Stimulated activated CD4-positive, alpha-beta T cell treated with anti-CD3 and anti-CD28 coated beads, Interleukin-4, amount 100 ng/mL, for 48 hours (primary cell): Measurements from ENCODE around the gene PITPNM3.
A peak's percentile ranks its signal among the peaks of the same experiment; 100 is the strongest.
"Not testable (repeated sequence)": the region's sequence is repeated elsewhere in the genome, so short reads cannot be mapped to it uniquely, and the experiment has no call there.

Experiments
- DNase-seq, 2 donors: peaks; one replicate each; pipeline ENCODE4 v3.0.0-alpha.2; 2020; ENCODE audit warnings: low read depth in 2 of 2

Gene PITPNM3

DNA sequence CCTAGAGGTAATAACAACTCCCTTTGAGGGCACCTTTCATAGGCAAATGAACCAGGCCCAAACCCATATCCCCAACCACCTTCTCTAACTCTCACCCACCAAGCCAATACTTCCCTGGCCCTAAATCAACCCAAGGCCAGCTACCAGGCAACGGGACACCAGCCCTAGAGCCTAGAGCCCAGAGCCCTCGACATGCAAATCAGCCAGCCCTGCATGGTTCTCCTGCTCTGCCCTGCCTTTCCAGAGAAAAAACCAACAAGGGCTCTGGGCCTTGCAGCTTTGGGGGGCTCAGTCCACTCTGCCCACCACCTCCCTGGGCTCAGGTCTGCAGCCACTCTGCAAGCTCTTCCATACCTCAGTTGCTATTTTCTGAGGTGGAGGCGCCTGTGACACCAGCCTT, 55.0 kb downstream of the PITPNM3 start:
- no peak for DNase-seq

DNA sequence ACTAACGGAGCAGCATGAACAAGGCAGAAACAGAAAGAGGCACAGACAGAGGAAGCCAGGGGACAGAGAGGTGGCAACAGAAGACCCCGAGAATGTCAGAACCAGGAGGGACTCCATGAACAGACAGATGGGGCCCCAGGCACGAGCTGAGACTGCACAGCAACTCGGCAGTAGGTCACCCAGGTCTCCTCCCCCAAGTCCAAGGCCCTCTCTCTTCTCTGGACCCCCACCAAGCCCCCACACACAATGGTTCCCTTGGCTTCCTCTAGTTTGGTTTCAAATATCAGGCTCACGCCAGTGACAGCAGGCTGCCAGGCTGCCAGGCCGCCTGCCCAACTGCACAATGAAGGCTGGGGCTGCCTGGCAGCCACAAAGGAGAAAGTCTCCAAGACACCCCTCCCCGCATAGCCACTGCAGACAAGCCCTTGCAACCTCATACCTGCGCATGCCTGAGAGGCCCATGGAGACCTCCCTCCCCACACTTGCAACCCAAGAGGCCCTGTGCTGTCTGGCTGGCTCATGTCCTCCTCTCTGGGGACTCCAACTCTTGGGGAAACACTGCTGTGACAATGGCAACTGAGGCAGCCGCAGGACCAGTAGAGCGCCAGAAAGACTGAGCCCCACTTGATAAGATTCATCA, 57.3 kb downstream of the PITPNM3 start:
- no peak for DNase-seq

DNA sequence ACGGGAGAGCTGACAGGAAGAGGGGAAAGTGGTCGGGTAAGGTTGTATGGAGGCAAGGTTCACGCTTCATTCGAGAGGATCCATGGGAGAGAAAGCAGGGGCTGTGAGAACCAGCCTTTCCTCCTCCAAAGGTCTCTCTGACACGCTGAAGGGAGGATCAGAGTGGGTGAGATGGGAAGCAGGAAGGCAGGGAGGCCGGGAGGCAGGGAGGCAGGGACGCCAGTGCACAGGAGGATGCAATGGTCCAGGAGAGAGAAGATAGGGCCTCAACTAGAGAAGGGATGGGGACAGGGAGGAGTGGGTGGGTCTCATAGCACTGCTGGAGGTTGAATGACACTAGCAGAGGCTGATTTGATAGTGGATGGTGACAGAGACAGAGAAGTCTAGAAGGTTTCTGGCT, 58.0 kb downstream of the PITPNM3 start:
- DNase-seq, result no peak

DNA sequence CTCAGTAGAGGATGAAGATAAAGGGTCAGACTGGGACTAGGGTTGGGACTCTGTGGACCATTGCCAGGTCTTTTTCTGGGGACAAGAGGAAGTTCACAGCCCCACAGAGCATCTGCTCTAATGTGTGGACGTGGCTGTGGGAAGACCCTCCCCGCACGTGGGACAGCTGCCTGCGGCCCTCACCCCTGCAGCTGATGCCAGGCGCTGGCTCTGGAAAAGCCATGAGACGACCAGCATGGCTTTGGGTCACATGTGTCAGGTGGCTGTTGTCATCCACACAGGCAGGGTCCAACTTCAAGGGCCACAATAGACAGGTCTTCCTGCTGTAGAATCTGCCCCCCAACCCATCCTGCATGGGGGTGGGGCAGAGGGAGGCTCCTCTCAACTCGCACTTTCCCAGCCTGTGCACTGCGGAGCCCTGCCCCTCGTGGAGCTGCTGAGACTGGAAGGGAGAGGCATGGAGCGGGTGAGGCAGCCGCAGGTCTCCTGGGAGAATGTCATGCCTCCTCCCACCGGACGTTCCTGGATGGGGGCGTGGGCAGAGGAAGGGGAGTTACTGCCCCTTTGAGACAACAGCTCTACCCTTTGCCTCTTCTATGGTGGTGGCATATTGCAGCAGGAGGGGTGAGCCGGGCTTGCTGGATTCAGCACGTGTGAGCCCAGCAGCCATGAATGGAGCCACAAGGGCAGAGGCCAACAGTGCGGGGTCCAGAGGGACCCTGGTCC, 58.7 kb downstream of the PITPNM3 start:
- no peak for DNase-seq

DNA sequence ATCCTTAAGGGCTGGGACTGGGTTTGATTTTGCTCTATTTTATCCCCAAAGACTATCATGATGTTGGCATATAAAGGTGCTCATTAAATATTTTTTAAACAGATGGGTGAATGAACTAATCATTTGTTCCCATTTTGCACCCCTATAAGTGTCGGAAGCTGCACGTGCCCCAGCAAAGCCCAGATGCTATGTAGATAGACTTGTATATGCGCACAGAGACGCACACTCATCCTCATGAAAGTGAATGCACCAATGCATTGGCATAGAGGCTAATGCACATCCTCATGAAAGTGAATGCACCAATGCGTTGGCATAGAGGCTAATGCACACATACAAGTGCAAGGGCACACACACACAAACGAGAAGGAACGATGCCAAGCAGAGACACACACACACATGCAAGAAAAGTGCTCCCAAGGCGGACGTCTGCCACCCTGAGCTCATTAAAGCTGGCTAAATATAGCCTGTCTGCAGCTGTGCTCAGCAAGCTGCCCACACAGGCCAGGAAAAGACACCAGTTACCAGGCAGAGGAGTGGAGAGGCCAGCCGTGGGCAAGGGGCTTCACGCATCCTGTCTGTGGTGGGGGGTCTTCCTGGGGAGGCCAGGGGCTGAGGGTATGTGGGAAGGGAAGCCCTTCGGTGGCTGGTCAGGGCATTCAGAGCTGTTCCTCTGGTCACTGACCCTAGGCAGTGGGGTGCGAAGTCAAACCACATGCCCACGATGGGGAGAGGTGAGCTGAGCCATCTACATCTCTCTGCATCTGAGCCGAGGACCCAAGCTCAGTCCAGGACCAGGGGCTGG, 59.5 kb downstream of the PITPNM3 start:
- no peak for DNase-seq

DNA sequence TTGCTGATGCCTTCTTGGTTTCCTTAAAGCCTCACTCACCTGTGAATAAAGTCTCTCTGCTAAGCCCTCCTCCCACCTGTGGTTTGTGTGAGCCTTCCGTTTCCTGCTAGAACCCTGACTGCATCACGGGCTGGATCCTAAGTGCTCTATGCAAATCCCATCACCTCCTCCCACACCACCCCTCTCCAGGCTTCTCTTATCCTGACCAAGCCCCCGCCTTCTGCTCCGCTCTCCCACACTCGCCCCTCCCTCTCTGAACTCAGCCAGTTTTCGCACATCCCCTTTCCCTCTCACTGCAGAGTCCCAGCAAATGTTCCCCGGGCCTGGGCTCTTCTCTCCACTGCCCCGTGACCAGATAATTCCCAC, 60.3 kb downstream of the PITPNM3 start:
- peak in 1 of 2 donors; percentile 13 for DNase-seq

DNA sequence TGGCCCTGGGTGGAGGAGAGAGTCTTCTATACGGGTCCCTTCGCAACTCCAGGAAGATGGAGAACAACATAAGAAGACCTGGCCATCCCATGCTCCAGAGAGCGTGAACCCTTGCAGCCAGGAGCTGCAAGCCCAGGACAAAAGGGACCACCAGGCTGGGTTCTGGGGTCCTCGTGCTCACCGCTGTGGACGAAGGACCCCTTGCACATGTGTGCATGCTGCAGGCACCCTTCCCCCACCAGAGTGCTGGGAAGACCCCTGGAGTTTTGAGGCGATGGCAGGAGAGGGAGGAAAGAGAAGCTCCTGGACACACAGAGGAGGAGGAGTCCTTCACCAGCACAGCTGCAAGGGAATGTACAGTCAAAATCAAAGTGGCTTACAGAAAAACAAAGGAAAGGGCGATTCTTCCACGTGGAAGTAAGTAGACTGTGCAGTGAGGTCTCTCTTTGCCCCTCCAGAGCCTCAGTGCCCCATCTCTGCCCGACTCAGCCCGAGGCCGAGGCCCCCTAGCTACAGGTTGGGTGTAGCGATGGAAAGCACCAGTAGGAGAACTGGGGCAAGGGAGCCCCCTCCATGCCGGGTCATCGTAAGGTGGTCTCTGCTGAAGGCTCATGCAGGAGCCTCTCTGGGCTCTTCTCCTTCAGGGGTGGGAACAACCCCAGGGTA, 60.8 kb downstream of the PITPNM3 start:
- DNase-seq, result no peak

DNA sequence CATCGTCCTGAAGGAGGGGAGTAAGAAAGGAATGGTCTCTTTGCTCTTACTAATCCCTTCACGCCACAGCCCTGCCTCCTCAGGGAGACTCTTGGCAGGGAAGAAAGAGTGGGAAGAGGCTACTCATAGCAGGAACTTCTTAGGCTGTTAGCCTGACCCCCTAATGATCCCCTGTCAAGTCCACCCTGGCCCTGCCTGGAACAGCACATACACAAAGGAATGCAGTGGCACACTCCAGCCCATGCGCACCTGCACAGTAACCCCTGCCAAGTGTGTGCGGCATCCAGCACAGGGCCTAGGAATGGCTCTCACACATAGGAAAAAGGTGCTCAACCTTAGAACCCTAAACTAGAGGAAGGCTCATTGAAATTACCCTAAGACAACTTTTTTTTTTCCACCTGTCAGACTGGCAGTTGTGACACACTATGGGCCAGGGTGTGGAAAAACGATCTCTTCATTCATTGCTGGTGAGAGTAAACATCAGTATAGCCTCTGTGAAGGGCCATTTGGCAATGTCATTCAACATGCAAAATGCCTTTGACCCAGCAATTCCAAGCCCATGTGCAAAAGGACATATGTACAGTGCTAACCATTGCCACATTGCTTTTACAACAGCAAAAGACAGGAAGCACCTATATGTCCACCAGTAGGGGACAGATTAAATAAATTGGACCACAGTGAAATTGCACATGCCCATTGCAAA, 62.0 kb downstream of the PITPNM3 start:
- no peak for DNase-seq

DNA sequence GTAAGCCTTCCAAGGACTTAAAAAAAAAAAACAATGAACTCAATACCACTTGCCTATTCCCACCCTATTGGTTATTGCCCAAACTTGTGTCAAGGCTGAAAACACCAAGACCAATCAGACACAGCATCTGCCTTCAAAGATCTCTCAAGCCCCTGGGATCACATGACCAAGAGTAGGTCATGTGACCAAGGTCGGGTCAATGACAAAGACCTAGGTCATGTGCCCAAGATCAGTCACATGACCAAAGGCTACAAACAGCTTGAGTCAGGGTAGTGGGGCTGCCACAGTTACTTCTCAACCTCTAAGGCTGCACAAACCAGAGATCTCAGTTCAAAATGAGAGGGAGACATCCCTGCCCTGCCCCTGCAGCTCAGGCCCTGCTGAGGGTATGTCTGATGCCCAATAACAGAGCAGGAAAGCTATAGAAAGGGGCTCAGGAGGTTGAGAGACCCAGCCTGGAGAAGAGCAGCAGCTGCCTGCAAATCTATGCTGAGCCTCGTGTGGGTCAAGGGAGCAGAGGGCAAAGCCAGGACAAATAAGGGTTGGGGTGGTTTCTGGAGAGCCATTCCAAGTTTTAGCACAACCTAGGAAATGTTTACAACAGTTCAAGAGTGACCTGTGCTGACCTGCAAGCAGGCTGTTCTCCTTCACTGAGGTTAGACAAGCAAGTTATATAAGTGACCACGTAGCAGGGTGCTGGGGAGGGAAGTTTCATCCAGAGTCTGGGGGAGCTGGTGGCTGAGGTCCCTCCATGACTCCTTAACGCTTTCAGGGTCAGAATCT, 63.3 kb downstream of the PITPNM3 start:
- no peak for DNase-seq

DNA sequence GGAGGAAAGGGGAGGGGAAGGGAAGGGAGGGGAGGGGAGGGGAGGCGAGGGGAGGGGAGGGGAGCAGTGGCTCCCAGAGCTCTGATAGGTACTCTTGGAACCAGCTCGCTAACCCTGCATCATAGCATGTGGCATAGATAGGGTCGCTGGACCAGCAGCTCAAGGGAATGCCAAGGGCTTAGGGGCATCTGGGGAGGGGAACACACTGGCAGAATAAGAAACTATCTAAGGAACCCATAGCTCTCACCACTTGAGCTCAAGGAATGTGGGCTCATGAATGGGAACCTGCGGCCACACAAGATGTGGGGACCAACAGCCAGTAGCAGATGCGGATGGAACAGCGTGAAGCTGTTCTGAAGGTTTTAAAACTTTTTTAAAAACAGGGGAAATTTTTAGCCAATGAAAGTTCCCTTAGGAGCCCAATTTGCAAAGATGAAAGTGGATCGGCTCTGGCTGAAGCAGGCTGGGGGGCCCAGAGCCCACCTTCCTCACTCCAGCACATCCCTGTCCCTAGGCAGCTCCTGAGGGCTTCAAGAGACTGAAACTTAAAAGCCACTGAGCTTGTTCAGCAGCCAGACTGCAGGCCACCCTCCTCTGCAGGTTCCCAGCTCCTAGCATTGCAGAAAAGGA, 65.2 kb downstream of the PITPNM3 start:
- DNase-seq, result no peak

DNA sequence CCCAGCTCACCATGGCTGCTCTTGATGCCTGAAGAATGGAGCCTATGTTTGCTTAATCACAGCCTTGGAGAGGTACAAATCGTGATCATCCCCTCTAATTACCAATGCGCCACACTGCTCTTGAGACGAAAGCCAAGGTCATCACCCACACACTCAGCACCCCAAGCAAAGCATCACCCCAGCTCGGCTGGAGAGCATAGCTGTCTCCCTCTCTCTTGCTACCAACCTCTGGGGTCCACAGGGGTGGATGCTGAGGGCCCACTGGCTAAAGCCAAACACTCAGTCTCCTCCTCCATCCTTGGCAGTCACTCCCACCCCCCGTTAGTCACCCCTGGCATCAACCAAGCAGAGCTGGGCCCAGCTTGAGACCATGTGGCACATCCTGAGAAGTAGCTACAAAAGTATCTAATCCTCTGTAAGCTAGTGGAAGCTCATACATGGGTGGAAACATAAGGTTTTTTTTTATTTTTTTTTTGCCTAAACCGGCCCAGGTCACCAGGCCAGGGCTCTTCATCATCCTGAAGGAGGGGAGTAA, 67.3 kb downstream of the PITPNM3 start:
- DNase-seq, result no peak

DNA sequence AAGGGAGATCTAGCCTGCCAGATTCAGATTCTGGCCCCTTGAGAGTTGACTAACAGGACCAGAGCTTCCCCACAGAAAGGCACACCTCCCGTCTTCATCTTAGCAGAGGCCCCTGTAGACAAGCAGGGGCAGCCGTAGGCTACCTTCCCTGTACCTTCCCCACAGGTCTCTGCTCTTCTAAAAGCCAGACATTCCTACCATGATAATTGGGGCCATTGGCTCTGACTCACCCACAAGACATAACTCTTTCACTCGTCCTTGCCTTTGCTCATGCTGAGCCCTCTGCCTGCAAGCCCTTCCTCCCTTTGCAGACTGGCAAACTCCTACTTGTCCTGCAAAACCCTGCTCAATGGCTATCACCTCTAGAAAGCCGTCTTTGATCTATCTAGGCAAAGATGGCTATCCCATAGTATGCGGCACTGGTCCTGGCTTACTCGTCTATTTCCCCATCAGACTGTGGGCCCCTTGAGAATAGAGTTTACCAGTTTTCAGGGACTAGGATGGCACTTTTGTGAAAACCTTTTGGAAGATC, 68.3 kb downstream of the PITPNM3 start:
- DNase-seq, result no peak

DNA sequence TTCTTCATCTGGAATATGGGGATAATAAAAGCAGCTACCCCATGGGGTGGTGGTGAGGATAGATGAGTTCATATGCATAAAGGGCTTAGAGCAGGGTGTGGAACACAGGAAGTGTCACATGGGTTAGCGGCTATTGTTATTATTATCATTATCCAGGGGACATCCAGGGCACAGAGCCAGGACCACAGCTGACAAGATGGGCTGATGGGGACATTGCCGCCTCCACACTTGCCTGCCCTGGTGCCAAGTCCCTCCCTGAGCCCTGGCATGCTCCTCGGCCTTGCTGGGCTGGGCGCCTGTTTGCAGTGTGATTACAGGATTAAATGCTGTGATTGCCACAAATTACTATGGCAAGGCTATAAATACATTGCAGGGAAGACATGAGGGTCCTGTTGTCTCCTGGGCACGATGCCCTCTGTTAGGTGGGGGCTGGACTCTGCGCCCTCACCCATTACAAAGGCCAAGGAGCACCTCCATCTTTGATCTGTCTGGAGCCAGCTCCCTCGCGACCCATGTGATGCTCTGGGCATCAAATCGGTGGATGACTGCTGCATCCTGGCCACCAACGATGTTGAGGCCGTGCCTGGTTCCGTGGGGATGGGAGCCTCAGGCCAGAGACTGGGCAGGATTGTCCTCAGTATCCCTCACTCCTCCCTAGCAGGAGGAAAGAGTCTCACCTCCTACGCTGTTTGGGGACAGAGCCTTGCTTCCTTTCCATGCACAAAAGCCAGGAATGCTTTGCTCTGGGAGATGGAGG, 68.9 kb downstream of the PITPNM3 start:
- DNase-seq, result no peak

DNA sequence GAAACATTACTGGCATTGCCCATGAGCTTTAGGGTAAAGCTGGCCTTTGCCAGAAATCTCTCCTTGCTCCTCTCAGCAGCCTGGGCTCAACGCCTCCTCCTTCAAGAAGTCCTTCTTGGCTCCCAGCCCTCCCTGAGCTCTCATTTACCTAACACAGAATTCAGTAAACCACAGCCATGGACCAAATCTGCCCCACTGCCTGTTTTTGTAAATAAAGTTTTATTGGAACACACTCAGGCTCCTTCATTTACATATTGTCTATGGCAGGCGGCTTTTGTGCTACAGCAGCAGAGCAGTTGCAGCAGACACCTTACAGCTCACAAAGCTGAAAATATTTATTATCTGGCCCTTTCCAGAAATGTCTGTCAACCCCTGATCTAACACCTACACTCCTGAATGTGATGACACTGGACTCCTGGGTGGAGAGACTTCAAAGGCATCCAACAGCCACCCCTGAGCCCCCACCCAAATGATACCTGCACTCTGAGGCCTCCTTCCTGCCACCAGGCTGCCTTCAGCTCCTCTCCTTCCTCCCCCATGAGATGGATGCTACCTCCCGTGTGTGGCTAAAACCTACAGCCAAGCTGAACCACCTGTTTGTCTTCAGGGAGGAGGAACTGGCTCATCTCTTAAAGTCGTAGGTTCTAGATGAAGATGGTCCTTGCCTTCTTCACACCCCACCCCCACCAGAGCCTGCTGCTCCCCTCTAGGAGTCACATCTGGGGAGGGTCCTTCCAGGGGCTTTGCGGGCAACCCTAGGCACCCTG, 70.5 kb downstream of the PITPNM3 start:
- DNase-seq, result no peak

DNA sequence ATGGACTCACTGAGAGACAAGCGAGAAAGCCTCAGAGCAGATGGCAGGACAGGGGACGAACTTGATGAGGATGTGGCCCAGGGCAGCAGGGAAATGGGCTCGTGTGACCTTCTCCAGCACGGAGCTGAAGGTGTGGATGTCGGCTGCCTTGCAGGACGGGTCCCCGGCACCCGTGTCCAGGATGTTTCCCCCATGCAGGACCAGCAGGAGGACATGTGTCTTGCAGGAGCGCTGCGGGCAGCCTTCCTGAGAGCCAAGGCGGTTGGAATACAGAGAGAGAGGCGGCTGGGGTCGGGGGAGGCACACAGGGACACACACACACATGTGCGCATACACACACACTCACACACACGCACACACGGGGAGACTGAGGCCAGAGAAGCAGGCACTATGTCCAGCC, 72.8 kb downstream of the PITPNM3 start:
- no peak for DNase-seq

DNA sequence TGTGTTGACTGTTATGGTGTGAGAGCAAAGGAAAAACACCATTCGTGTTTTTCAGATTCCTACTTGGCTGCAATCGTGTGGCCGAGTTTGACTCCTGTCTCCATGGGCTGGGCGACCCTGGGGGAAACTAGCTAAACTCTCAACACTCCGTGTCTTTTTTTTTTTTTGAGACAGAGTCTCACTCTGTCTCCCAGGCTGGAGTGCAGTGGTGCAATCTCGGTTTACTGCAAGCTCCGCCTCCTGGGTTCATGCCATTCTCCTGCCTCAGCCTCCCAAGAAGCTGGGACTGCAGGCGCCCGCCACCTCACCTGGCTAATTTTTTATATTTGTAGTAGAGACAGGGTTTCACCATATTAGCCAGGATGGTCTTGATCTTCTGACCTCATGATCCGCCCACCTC, 73.6 kb downstream of the PITPNM3 start:
- not testable (repeated sequence) for DNase-seq

DNA sequence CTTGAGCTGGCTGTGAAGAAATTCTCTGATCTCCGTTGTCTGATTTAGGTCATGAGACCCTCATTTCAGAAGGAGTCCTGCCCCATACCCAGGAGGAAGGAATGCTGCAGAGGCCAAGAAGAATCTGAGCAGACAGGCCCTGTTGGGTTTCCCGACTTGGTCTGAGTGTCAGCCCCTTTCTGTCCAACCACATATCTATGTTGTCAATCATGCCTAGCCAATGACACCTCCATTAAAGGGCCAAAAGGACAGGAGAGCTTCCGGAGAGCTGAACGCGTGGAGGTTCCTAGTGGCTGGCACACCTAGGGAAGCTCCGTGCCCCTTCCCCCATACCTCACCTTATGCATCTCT, 74.3 kb downstream of the PITPNM3 start:
- DNase-seq, result no peak

DNA sequence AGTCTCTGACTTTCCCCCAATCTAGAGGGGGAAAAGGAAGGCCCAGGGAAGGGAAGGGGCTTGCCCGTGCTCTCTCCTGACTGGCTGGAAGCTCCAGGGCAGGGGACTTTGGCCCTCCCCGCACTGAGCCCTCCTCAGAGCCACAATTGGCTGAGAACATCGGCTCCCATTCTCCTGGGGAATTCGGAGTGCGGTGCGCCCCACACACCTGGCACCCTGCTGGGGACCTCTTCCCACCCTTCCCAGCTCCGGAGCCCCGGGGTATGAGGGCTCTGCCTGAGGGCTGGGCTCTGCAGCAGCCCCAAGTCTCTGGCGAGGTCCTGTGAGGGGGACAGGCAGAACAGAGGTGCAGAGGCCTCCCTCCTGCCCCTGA, 76.1 kb downstream of the PITPNM3 start:
- DNase-seq, result no peak
